Muscle of back (tissue), 13 donors: Measurements from ENCODE around the gene PDIA4. TPM values are rescaled to one million over a fixed set of nuclear protein-coding genes. Genes with fewer than 3 reads are reported as not detected.
"Not testable (repeated sequence)": the region's sequence is repeated elsewhere in the genome, so short reads cannot be mapped to it uniquely, and the experiment has no call there.

Source experiments
- DNase-seq, 3 donors: peaks; one replicate each; pipeline versions ENCODE4 v3.0.0 to v3.0.0-alpha.2; 2013
- long read RNA-seq, 9 donors: transcript quantifications; one replicate each; lab custom pipeline, GENCODE V29; 2026
- polyA plus RNA-seq, 10 donors: library from polyadenylated mRNA; unstranded; fragments of 120-200 nt; gene quantifications; one replicate each; pipeline ENCODE4 v1.2.1, GENCODE V29; 2013; ENCODE audit not compliant: insufficient read length in 10 of 10

PDIA4 gene
- 100 to 1,000 TPM in 1 of 10 donors, 10 to 100 TPM in 9; 64.2 to 113 (median 76.3) TPM for polyA plus RNA-seq
- long read RNA-seq, donor 1, transcript PDIA4-201 (10 exons, 2,903 nt) = major isoform, 14 of 50 reads
- long read RNA-seq, donor 1, partial matches to known transcripts = 34 of 50 reads
- long read RNA-seq, donor 1, other reads (novel, unspliced or antisense) = 0 of 50 reads
- long read RNA-seq, donor 2, partial matches to known transcripts = 26 of 31 reads
- long read RNA-seq, donor 2, other reads (novel, unspliced or antisense) = 0 of 31 reads
- long read RNA-seq, donor 3 = 0 reads
- long read RNA-seq, donor 4, transcript PDIA4-201 (10 exons, 2,903 nt) = major isoform, 12 of 44 reads
- long read RNA-seq, donor 4, partial matches to known transcripts = 30 of 44 reads
- long read RNA-seq, donor 4, other reads (novel, unspliced or antisense) = 0 of 44 reads
- long read RNA-seq, donor 5, transcript PDIA4-201 (10 exons, 2,903 nt) = major isoform, 11 of 78 reads
- long read RNA-seq, donor 5, partial matches to known transcripts = 64 of 78 reads
- long read RNA-seq, donor 5, other reads (novel, unspliced or antisense) = 0 of 78 reads
- long read RNA-seq, donor 6, transcript PDIA4-201 (10 exons, 2,903 nt) = major isoform, 23 of 67 reads
- long read RNA-seq, donor 6, partial matches to known transcripts = 42 of 67 reads
- long read RNA-seq, donor 6, other reads (novel, unspliced or antisense) = 0 of 67 reads
- long read RNA-seq, donor 7, transcript PDIA4-201 (10 exons, 2,903 nt) = major isoform, 14 of 40 reads
- long read RNA-seq, donor 7, partial matches to known transcripts = 26 of 40 reads
- long read RNA-seq, donor 7, other reads (novel, unspliced or antisense) = 0 of 40 reads
- long read RNA-seq, donor 8, transcript PDIA4-201 (10 exons, 2,903 nt) = major isoform, 13 of 56 reads
- long read RNA-seq, donor 8, partial matches to known transcripts = 43 of 56 reads
- long read RNA-seq, donor 8, other reads (novel, unspliced or antisense) = 0 of 56 reads
- long read RNA-seq, donor 9, partial matches to known transcripts = 0 of 3 reads
- long read RNA-seq, donor 9, other reads (novel, unspliced or antisense) = 0 of 3 reads

GRCh38 chr7:149028346-149029109 is at the start of gene PDIA4:
PDIA4 (minus strand) TSS chr7:149028505; CDS start chr7:149028408, 97 bp downstream.
- peak; percentile 98 to 100 (median 99) for DNase-seq

GRCh38 chr7:149077594-149077993 is 49.3 kb upstream of the PDIA4 start:
- no peak for DNase-seq

- DNase-seq = no peak
Observed at GRCh38 chr7:149075286-149075685, 47.0 kb upstream of the PDIA4 start.

- no peak for DNase-seq
Observed at GRCh38 chr7:149074116-149074885, 46.0 kb upstream of the PDIA4 start.

GRCh38 chr7:149072438-149072775 is 44.1 kb upstream of the PDIA4 start:
- DNase-seq = no peak

GRCh38 chr7:149071641-149072437 is 43.5 kb upstream of the PDIA4 start:
- peak in 2 of 3 donors; percentile 17 to 26 for DNase-seq

- DNase-seq = no peak
Observed at GRCh38 chr7:149071182-149071635, 42.9 kb upstream of the PDIA4 start.

GRCh38 chr7:149070372-149071125 is 42.2 kb upstream of the PDIA4 start:
- no peak for DNase-seq

GRCh38 chr7:149067869-149068268 is 39.6 kb upstream of the PDIA4 start:
- no peak for DNase-seq

- DNase-seq = no peak
Observed at GRCh38 chr7:149063476-149063875, 35.2 kb upstream of the PDIA4 start.

GRCh38 chr7:149062217-149062899 is 34.1 kb upstream of the PDIA4 start:
- not testable (repeated sequence) for DNase-seq

- peak in 1 of 3 donors; percentile 24 for DNase-seq
Observed at GRCh38 chr7:149060156-149060555, 31.9 kb upstream of the PDIA4 start.

GRCh38 chr7:149053885-149054284 is 25.6 kb upstream of the PDIA4 start:
- no peak for DNase-seq

GRCh38 chr7:149053384-149053783 is 25.1 kb upstream of the PDIA4 start:
- no peak for DNase-seq

GRCh38 chr7:149050941-149051340 is 22.6 kb upstream of the PDIA4 start:
- DNase-seq = no peak

- DNase-seq = no peak
Observed at GRCh38 chr7:149048805-149049204, 20.5 kb upstream of the PDIA4 start.

- DNase-seq = no peak
Observed at GRCh38 chr7:149046416-149046815, 18.1 kb upstream of the PDIA4 start.

- DNase-seq = no peak
Observed at GRCh38 chr7:149043936-149044335, 15.6 kb upstream of the PDIA4 start.
